PC-9 (cell line): ENCODE measurements around the gene PBXIP1.

ENCODE experiments used
- EZH2 ChIP-seq: fragments of 200-600 bp; sonication (generic); IDR thresholded peaks from 2 replicates; pipeline ENCODE4 v1.8.0; 2017; ENCODE audit warnings: antibody characterized with exemption, low read depth
- TF ChIP-seq, protein P1 (sequence below): fragments of 200-600 bp; sonication (generic); conservative IDR thresholded peaks from 2 replicates; pipeline ENCODE4 v1.6.1; 2017; ENCODE audit warnings: mixed run types, antibody characterized with exemption, mild to moderate bottlenecking, moderate library complexity

DNA sequence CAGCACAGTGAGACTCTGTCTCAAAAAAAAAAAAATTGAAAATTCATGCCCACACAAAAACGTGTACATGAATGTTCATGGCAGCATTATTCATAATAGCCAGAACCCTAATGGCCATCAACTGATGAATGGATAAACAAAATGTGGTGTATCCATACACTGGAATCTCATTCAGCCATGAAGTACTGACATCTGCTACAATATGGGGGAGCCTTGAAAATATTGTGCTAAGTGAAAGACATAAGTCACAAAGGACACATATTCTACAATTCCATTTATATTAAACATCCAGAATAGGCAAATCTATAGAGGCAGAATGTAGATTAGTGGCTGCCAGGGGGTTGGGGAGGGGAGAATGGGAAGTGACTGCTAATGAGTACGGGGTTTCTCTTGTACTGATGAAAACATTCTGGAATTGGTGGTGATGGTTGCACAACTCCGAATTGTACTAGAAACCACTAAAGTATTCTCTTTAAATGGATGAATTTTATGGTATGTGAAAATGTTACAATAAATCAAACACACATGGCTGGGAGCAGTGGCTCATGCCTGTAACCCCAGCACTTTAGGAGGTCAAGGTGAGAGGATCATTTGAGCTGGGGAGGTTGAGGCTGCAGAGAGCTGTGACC is 52.8 kb downstream of the PBXIP1 start:
- TF ChIP-seq, protein P1, sequence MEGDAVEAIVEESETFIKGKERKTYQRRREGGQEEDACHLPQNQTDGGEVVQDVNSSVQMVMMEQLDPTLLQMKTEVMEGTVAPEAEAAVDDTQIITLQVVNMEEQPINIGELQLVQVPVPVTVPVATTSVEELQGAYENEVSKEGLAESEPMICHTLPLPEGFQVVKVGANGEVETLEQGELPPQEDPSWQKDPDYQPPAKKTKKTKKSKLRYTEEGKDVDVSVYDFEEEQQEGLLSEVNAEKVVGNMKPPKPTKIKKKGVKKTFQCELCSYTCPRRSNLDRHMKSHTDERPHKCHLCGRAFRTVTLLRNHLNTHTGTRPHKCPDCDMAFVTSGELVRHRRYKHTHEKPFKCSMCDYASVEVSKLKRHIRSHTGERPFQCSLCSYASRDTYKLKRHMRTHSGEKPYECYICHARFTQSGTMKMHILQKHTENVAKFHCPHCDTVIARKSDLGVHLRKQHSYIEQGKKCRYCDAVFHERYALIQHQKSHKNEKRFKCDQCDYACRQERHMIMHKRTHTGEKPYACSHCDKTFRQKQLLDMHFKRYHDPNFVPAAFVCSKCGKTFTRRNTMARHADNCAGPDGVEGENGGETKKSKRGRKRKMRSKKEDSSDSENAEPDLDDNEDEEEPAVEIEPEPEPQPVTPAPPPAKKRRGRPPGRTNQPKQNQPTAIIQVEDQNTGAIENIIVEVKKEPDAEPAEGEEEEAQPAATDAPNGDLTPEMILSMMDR = no peak
- TF ChIP-seq EZH2 = no peak
